Astrocyte (in vitro differentiated cells and primary cell): ENCODE measurements around the gene B3GNT5.

Experiments
- CTCF ChIP-seq: IDR thresholded peaks from 2 replicates; pipeline ENCODE4 v1.5.1; 2011; ENCODE audit warnings: low read depth, mild to moderate bottlenecking, inconsistent platforms, low read length, moderate library complexity; ENCODE audit not compliant: insufficient read depth
- EZH2 ChIP-seq: IDR thresholded peaks from 2 replicates; pipeline ENCODE4 v1.6.1; 2012; ENCODE audit warnings: mild to moderate bottlenecking, low read length, inconsistent platforms; ENCODE audit not compliant: insufficient read depth

- TF ChIP-seq CTCF (no peak), EZH2 (no peak)
These were observed 57.9 kb downstream of the B3GNT5 start for GRCh38 chr3:183310936-183311335.
